ENCODE measurements around the gene PIK3CA.

Gene PIK3CA

GRCh38 chr3:179177611-179178010 lies 29.5 kb downstream of the PIK3CA start:
- no peak for TF ChIP-seq SUZ12 (IDR thresholded peaks at IDR 0.05)
- no peak for TF ChIP-seq CTBP1 (IDR thresholded peaks at IDR 0.05; ENCODE audit: borderline replicate concordance)
- TF ChIP-seq HDGF (IDR thresholded peaks at IDR 0.05; ENCODE audit: borderline replicate concordance), result no peak
- POLR2A ChIA-PET, result no interaction called here
- DNase-seq (ENCODE audit: extremely low spot score), result no peak
- CTCF ChIA-PET, result no interaction called here

GRCh38 chr3:179179256-179179655 lies 31.1 kb downstream of the PIK3CA start:
- no peak for DNase-seq (ENCODE audit: extremely low spot score)
- POLR2A ChIA-PET, result no interaction called here
- CTCF ChIA-PET, result no interaction called here
- no peak for TF ChIP-seq LEF1 (IDR thresholded peaks at IDR 0.05; ENCODE audit: borderline replicate concordance)
- no peak for TF ChIP-seq NFRKB (IDR thresholded peaks at IDR 0.05)
- TF ChIP-seq SP1 (IDR thresholded peaks at IDR 0.05), result no peak
- no peak for TF ChIP-seq FOXK2 (IDR thresholded peaks at IDR 0.05)
- TF ChIP-seq HDGF (IDR thresholded peaks at IDR 0.05; ENCODE audit: borderline replicate concordance), result no peak

DNA sequence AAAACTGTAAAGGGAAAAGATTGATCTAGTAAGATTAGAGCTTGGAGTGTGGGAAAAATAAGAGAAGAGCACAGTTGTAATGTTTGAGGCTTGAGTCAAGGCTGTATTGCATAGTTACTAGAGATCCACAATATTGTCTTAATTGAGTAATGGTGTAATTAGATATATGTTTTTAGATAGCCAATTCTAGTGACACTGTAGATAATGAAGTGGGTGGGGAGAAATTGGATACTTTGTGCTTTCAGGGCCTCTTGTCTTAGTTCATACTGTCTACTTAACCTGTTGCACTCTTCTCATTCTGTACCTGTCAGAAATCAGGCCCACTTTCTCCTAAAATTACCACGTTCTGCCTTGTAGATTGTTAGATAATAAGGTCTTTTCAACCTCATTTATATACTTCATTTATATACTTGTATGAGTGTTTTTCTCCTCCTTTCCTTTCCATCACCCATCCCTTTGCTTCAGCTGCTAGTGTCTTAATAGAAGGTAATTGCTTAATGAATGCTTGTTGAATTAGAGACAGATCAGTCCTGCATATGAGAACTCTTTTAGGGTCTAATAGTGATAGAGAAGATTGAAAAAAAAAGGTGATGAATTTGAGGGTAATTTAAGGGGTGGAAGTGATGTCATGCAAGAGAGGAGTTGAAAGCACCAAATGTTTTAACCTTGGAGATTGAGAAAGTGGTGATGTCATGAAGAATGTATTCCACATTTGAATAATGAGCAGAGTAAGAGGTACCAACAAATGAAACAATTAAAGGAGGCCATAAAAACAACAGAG lies 32.0 kb downstream of the PIK3CA start:
- TF ChIP-seq SP1 (IDR thresholded peaks at IDR 0.05), result no peak
- TF ChIP-seq ELF4 (IDR thresholded peaks at IDR 0.05), result no peak
- TF ChIP-seq TARDBP (IDR thresholded peaks at IDR 0.05), result no peak
- no peak for TF ChIP-seq CTBP1 (IDR thresholded peaks at IDR 0.05; ENCODE audit: borderline replicate concordance)
- no peak for TF ChIP-seq HDGF (IDR thresholded peaks at IDR 0.05; ENCODE audit: borderline replicate concordance)
- TF ChIP-seq L3MBTL2 (conservative IDR thresholded peaks at IDR 0.05), result no peak
- no peak for TF ChIP-seq SUZ12 (IDR thresholded peaks at IDR 0.05)
- no peak for TF ChIP-seq PKNOX1 (IDR thresholded peaks at IDR 0.05)
- no peak for TF ChIP-seq FOXM1 (IDR thresholded peaks at IDR 0.05; ENCODE audit: borderline replicate concordance)
- no peak for TF ChIP-seq FOXA1 (IDR thresholded peaks at IDR 0.05)
- no peak for TF ChIP-seq ZNF384 (IDR thresholded peaks at IDR 0.05)
- TF ChIP-seq BHLHE40 (IDR thresholded peaks at IDR 0.05; ENCODE audit: borderline replicate concordance), result no peak
- TF ChIP-seq ARNT (IDR thresholded peaks at IDR 0.05), result no peak
- no peak for DNase-seq (ENCODE audit: extremely low spot score)
- CTCF ChIA-PET, result no interaction called here
- POLR2A ChIA-PET, result no interaction called here

DNA sequence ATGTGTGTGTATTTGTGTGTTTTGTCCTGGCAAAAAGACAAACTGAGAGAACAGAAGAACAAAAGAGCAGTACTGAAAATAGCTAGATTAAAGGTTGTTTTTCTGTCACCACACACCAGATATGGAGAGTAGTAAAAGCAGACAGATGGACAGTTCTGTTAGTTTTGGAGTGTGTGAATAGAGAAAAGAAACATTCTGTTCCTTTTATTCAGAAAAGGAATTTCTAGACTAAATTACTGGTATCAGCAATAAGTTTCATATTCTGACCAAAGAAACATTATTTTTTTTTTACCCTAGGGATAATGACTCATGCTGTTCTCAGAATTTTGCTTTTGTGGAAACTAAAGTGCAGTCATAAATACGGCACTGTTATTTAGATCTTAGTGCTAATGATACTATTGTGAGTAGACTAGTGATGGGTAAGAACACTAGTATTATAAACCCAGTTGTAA lies 32.9 kb downstream of the PIK3CA start:
- CTCF ChIA-PET, result no interaction called here
- no peak for TF ChIP-seq LEF1 (IDR thresholded peaks at IDR 0.05; ENCODE audit: borderline replicate concordance)
- no peak for TF ChIP-seq FOXK2 (IDR thresholded peaks at IDR 0.05)
- TF ChIP-seq ZNF384 (IDR thresholded peaks at IDR 0.05), result no peak
- TF ChIP-seq NFRKB (IDR thresholded peaks at IDR 0.05), result no peak
- TF ChIP-seq SUZ12 (IDR thresholded peaks at IDR 0.05), result no peak
- TF ChIP-seq FOXA1 (IDR thresholded peaks at IDR 0.05), result no peak
- no peak for TF ChIP-seq SP1 (IDR thresholded peaks at IDR 0.05)
- TF ChIP-seq TARDBP (IDR thresholded peaks at IDR 0.05), result no peak
- no peak for TF ChIP-seq ELF4 (IDR thresholded peaks at IDR 0.05)
- POLR2A ChIA-PET, result no interaction called here

DNA sequence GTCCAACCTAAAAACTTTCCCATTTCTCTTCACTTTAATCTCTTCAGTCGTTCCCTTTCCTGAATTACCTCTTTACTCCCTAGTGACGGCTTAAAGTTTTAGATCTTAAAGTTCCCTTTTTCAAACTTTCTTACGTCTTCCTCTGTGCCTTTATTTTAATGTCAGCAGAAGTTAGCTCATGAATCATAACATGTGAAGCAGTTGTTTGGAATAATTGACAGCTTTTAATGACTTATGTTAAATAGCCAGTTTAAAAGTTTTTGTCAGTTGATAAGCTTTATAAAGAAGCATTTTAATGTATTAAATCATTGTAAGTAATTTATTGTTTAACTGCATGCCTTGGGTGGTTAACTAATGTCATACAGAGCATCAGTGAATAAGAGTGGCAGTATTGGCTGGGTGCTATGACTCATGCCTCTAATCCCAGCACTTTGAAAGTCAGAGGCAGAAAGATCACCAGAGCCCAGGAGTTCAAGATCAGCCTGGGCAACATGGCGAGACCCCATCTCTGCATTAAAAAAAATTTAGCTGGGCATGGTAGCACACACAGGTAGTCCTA lies 33.9 kb downstream of the PIK3CA start:
- CTCF ChIA-PET, result no interaction called here
- no peak for TF ChIP-seq ELF4 (IDR thresholded peaks at IDR 0.05)
- TF ChIP-seq PKNOX1 (IDR thresholded peaks at IDR 0.05), result peak; percentile 70
- POLR2A ChIA-PET, result no interaction called here
- DNase-seq (ENCODE audit: extremely low spot score), result no peak

More for the DNA sequence above, 32.9 kb downstream of the PIK3CA start:
- no peak for DNase-seq (ENCODE audit: extremely low spot score)

DNA sequence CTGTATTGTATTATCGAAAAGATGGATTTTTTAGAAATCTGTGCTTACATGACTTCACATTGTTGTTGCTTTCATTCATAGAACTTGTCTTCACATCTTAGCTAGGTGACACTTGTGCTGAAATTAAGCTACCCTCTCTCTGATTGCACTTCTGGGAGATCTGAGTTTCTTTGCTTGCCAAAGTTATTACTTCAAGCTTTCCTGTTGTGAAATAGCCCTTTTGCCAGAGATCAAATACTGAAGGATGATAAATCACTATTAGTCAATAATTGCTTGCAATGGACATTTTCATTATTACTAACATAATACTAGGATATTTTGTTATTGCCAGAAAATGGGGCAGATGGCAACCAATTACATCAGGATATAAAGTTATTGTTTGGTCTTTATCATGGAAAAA lies 34.7 kb downstream of the PIK3CA start:
- ChIA-PET CTCF (no interaction called here), POLR2A (no interaction called here)
- no peak for DNase-seq (ENCODE audit: extremely low spot score)
- TF ChIP-seq SUZ12 (IDR thresholded peaks at IDR 0.05), result no peak
- no peak for TF ChIP-seq L3MBTL2 (conservative IDR thresholded peaks at IDR 0.05)
- no peak for TF ChIP-seq TARDBP (IDR thresholded peaks at IDR 0.05)
- no peak for TF ChIP-seq PKNOX1 (IDR thresholded peaks at IDR 0.05)
- no peak for TF ChIP-seq LEF1 (IDR thresholded peaks at IDR 0.05; ENCODE audit: borderline replicate concordance)
- TF ChIP-seq BHLHE40 (IDR thresholded peaks at IDR 0.05; ENCODE audit: borderline replicate concordance), result no peak
- no peak for TF ChIP-seq FOXA1 (IDR thresholded peaks at IDR 0.05)
- TF ChIP-seq HDGF (IDR thresholded peaks at IDR 0.05; ENCODE audit: borderline replicate concordance), result no peak
- TF ChIP-seq ELF4 (IDR thresholded peaks at IDR 0.05), result no peak
- TF ChIP-seq CTBP1 (IDR thresholded peaks at IDR 0.05; ENCODE audit: borderline replicate concordance), result no peak
- no peak for TF ChIP-seq FOXM1 (IDR thresholded peaks at IDR 0.05; ENCODE audit: borderline replicate concordance)

- TF ChIP-seq SUZ12 (IDR thresholded peaks at IDR 0.05) (no peak), PKNOX1 (IDR thresholded peaks at IDR 0.05) (no peak)
- ChIA-PET CTCF (no interaction called here), POLR2A (no interaction called here)
- no peak for DNase-seq (ENCODE audit: extremely low spot score)
Measured at GRCh38 chr3:179184826-179185225, 36.7 kb downstream of the PIK3CA start.

Measured in HEK293T (cell line).